ENCODE data around the gene TPRN. TPM values are rescaled to one million over a fixed set of nuclear protein-coding genes. Genes with fewer than 3 reads are reported as not detected.

Gene TPRN
- total RNA-seq, 2 donors from 2014 or later = 6.4 to 6.8 TPM

DNA sequence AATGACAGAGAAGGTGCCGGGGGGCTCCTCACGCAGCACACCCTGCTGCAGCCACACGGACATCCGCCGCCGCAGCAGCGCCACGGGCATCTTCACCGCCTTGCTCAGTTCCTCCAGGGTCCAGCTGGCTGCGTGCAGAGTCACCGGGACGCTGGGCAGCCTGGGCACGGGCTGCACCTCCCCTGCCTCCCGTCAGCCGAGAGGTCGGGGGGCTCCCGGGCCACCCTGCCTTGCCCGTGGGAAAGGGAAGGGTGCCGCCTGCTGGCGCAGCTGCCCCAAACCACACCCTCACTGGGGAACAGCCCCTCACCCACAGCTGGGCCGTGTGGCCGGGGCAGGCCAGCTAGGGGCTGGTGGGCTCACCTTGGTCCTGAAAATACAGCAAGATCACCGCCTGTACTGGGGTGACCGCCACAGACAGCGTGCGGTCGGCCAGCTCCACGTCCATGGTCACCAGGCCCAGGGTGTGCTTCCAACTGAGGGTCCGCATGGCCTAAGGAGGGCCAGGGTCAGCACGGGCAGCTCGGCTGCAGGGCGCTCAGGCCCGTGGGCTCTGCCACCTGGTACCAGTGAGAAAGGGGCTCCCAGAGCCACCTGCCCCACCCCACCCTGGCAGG lies 25.1 kb downstream of the TPRN start:
- Histone ChIP-seq H3K36me3 (peaks cover 13% of the 10 kb centered on the region), H3K9me3 (no peaks in the 10 kb centered on the region), H3K27ac (no peak overlapping the region), H3K27me3 (no peaks in the 10 kb centered on the region), H3K4me3 (no peak overlapping the region), H3K4me1 (no peaks in the 10 kb centered on the region)
- DNase-seq (ENCODE audit: low spot score) = no peak
- TF ChIP-seq, protein P1, sequence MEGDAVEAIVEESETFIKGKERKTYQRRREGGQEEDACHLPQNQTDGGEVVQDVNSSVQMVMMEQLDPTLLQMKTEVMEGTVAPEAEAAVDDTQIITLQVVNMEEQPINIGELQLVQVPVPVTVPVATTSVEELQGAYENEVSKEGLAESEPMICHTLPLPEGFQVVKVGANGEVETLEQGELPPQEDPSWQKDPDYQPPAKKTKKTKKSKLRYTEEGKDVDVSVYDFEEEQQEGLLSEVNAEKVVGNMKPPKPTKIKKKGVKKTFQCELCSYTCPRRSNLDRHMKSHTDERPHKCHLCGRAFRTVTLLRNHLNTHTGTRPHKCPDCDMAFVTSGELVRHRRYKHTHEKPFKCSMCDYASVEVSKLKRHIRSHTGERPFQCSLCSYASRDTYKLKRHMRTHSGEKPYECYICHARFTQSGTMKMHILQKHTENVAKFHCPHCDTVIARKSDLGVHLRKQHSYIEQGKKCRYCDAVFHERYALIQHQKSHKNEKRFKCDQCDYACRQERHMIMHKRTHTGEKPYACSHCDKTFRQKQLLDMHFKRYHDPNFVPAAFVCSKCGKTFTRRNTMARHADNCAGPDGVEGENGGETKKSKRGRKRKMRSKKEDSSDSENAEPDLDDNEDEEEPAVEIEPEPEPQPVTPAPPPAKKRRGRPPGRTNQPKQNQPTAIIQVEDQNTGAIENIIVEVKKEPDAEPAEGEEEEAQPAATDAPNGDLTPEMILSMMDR (IDR thresholded peaks at IDR 0.05) = no peak

GRCh38 chr9:137174722-137175293 lies 25.7 kb downstream of the TPRN start:
- Histone ChIP-seq H3K9me3 (no peaks in the 10 kb centered on the region), H3K4me1 (peaks cover 0 to 2% of the 10 kb centered on the region in 2 donors), H3K4me3 (no peak overlapping the region), H3K36me3 (peaks cover 6% of the 10 kb centered on the region), H3K27ac (no peak overlapping the region), H3K27me3 (no peaks in the 10 kb centered on the region)
- TF ChIP-seq, protein P1 (IDR thresholded peaks at IDR 0.05) = no peak
- no peak for DNase-seq (ENCODE audit: low spot score)

- TF ChIP-seq, protein P1 (IDR thresholded peaks at IDR 0.05) = no peak
- peaks cover 0 to 9% of the 10 kb centered on the region in 2 donors for H3K4me1 ChIP-seq
- H3K27ac ChIP-seq = no peak overlapping the region
- no peak overlapping the region for H3K4me3 ChIP-seq
- H3K9me3 ChIP-seq = no peaks in the 10 kb centered on the region
- DNase-seq (ENCODE audit: low spot score) = no peak
- H3K36me3 ChIP-seq = no peaks in the 10 kb centered on the region
- no peaks in the 10 kb centered on the region for H3K27me3 ChIP-seq
Measured at GRCh38 chr9:137173796-137174664, 26.5 kb downstream of the TPRN start.

- H3K4me1 ChIP-seq = peaks cover 0 to 18% of the 10 kb centered on the region in 2 donors
- peaks cover 5 to 6% of the 10 kb centered on the region in 2 donors for H3K27me3 ChIP-seq
- no peaks in the 10 kb centered on the region for H3K9me3 ChIP-seq
- TF ChIP-seq, protein P1 (IDR thresholded peaks at IDR 0.05) = no peak
- H3K4me3 ChIP-seq = no peak overlapping the region
- H3K36me3 ChIP-seq = no peaks in the 10 kb centered on the region
- DNase-seq (ENCODE audit: low spot score) = no peak
- no peak overlapping the region for H3K27ac ChIP-seq
Measured at GRCh38 chr9:137172901-137173795, 27.4 kb downstream of the TPRN start.

GRCh38 chr9:137171149-137171900 lies 29.2 kb downstream of the TPRN start:
- H3K9me3 ChIP-seq = no peaks in the 10 kb centered on the region
- no peak for DNase-seq (ENCODE audit: low spot score)
- H3K4me1 ChIP-seq = peaks cover 0 to 35% of the 10 kb centered on the region in 2 donors
- H3K4me3 ChIP-seq = no peak overlapping the region
- H3K27me3 ChIP-seq = peaks cover 16 to 24% of the 10 kb centered on the region in 2 donors
- TF ChIP-seq, protein P1 (IDR thresholded peaks at IDR 0.05) = no peak
- H3K27ac ChIP-seq = no peak overlapping the region
- no peaks in the 10 kb centered on the region for H3K36me3 ChIP-seq
